LNCaP clone FGC (cell line): ENCODE measurements around the gene MED20.

Source experiments
- DNase-seq: peaks from one replicate; pipeline ENCODE4 v3.0.0-alpha.2; 2011; ENCODE audit warnings: low read depth
- H3K4me3 ChIP-seq: 2 replicates; pipeline ENCODE4 v1.5.1; 2011; ENCODE audit warnings: mild to moderate bottlenecking, low read depth, low read length, control low read depth
- TF ChIP-seq, protein P1 (sequence below): IDR thresholded peaks from 2 replicates; pipeline ENCODE4 v1.5.1; 2012; ENCODE audit warnings: mild to moderate bottlenecking; ENCODE audit not compliant: control insufficient read depth, insufficient read depth; ENCODE audit errors: extremely low read depth

The MED20 gene

DNA sequence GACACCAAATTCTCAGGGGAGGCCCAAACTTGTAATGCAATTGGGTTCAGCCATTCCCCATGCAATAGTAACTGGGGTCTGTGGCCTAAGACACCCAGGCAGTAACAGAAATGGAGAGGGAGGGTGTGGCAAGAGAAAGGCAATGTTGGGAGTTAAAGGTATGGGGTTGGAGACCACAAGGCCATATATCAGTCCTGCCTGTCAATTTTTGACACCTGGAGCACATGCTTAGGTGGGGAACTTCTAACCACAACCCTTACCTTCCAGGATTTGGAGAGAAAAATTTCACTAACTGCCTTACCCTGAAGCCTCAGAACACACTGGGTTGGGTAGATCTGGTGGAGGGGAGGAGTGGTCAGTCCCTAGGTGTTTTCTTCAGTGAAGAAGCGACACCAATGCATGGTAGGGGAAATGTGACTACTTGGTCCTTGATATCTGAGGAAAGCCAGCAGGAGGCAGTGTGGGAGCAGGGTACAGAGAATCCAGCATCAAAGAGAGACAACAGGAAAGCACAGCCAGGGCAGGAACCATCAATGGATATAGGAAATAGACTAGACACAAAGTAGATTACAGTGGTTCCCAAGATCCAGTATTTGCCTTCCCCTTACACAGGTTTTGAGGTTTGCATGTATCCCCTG is 18.9 kb downstream of the MED20 start:
- TF ChIP-seq, protein P1, sequence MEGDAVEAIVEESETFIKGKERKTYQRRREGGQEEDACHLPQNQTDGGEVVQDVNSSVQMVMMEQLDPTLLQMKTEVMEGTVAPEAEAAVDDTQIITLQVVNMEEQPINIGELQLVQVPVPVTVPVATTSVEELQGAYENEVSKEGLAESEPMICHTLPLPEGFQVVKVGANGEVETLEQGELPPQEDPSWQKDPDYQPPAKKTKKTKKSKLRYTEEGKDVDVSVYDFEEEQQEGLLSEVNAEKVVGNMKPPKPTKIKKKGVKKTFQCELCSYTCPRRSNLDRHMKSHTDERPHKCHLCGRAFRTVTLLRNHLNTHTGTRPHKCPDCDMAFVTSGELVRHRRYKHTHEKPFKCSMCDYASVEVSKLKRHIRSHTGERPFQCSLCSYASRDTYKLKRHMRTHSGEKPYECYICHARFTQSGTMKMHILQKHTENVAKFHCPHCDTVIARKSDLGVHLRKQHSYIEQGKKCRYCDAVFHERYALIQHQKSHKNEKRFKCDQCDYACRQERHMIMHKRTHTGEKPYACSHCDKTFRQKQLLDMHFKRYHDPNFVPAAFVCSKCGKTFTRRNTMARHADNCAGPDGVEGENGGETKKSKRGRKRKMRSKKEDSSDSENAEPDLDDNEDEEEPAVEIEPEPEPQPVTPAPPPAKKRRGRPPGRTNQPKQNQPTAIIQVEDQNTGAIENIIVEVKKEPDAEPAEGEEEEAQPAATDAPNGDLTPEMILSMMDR: peak; percentile 23; the same call in 1 of the 2 replicates
- H3K4me3 ChIP-seq: no peak overlapping the region
- DNase-seq: no peak

DNA sequence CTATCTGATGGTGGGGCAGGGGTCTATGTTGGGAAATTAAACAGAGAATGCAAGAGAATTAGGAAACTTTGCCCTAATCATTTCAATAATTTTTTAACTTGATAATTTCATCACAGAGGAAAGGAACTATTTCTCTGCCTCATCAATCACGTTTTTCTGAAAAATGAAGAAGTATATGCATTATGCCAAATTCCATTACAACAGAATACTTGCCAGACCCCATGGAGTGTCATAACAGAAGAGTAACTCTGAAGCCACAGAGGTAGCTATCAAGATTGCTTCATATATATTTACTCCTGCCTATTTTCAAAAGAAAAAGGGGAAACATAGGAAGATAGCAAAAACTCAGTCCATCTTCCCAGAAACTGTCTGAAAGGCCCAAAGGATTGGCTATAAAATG is 20.1 kb downstream of the MED20 start:
- TF ChIP-seq, protein P1: no peak
- no peak overlapping the region for H3K4me3 ChIP-seq
- DNase-seq: no peak

DNA sequence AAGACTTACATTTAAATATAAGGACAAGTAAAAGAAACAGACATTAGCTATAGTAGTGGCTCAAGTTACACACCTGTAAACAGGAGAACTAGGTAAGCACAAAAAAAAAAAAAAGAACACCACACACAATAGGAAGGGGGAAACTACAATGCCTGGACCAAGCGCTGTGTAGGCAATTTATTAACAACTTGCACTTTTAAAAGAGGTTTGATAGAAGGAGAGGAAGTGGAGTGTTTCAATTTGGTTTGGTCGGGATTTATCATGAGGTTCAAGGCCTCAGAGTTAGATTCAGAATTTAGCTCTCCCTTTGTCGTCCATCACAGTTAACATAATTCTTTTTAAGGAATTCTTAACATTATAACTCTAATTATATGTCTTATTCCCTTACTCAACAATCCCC is 24.7 kb downstream of the MED20 start:
- H3K4me3 ChIP-seq: peak overlapping the region; percentile 84
- no peak for DNase-seq
- TF ChIP-seq, protein P1: no peak

DNA sequence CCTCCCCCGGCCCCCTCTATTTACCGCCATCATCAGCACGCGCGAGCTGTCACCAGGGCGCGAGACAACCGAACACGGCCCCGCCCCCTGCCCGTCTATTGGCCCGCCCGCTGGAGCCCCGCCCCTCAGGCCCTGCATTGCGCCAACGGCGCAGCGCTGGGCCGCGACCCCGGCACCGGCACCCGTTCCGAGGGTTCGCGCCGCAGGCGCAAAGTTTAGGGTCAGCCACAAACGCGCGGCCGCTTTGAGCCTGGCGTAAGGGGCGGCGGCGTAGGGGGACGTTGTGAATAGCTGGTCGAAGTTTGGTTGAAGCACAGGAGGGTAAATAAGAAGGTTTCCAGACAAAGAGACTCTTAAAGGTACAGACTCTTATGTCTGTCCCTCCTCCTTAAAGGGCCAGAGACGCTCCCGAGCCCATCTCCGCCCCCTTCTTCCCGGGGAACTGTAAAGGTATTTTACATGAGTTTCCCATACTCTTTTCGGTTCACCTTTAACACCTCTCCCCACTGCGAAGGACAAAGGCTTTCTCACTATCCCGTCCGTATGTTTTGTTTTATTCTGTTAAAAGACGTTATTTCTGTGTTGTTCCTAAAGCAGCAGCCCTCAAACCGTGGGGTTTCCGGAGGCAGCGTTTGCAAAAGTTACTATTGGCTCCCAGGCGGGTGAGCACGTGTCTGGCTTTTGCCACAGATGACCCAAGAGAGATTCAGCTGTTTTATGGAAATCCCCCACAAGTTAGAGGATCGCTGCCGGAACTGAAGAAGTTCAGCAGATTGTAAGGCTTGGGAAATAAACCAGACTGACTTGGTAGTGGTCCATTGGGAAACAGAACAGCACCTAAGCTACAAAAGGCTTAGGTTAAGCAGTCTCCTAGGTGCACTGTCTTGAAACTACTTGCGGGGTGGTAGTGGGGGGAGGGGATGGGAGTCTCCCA is 25.4 kb downstream of the MED20 start, which contains the start of gene USP49:
Gene USP49, minus strand, starts transcription at position 76 of the 934 bp plus-strand sequence. CDS start 88,392 bp downstream, outside the sequence.
- TF ChIP-seq, protein P1: no peak
- DNase-seq: peak; percentile 28
- peak within 1 kb of the TSS; percentile 84 for H3K4me3 ChIP-seq

DNA sequence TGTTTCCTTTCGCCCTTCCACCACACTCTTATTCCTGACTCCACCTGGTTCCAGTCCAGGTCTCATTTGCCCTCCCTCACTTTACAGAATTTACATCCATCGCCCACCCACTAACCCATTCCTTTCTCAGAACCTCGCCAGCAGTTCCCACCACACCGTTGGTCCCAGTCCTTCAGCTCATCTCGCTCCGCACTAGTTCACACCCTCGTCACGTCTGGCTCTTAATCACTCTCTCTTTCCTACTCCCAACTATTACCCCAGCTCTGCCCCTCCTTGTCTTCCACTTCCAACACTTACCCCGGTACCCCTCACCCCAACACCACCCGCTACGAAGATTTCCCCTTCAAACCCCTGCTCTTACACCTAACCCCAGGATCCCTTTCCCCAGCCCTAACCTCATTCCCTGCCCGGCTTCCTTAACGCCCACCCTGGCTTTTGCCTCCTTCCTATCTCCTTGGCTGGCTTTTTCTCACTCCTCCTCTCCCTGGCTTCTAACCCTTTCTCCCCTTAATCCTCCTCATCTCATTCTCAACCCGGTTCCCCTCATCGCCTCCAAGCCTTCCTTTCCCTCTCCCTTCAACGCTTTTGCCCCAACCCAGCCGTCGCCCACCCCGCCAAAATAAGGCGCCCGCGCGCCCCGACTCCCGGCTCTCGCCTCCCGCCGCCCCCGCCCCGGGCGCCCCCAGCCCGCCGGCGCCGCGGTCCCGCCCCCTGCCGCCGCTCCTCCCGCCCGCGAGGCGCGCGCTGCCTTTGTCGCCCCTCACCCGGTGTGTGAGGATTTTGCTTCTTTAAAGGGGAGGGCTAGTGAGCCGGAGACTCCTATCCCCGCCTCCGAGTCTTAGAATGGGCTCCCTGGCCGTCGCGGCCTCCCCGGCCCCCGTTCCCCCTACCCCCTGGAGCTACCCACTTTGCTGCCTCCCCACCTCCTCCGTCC is 26.3 kb downstream of the MED20 start:
- TF ChIP-seq, protein P1: no peak
- DNase-seq: no peak
- H3K4me3 ChIP-seq: peak overlapping the region; percentile 84

DNA sequence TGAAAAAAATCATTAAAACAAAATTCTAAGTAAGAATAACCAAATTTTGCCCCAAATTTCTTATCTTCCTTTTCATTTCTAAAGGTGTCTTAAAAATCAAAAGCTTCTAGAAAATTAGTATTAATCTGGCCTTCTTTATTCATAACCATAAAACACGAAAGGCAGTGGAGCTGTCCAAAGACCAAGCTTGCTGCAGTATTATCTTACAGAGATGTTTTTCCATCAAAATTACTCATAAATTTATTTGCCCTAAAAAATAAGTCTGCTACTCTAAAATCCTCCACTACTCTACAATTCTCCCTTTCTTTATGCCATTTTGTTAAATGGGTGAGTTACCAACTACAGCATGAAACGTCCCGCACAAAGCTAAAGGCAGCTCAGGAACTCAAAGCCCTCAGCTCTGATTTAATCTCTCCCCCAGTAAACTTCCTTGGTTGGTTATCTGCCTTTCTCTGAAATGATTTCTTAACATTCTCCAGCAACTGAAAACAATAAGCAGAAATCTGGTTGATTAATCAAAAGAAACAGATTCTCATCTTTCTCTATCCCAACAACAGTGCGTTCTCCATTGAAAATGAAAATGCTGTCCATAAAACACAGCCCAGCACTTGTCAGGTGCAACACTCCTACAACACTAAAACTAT is 27.9 kb downstream of the MED20 start:
- TF ChIP-seq, protein P1: no peak
- DNase-seq: no peak
- no peak overlapping the region for H3K4me3 ChIP-seq
